IMR-90 (cell line): ENCODE measurements around the gene TMTC2. TPM values are rescaled to one million over a fixed set of nuclear protein-coding genes. Genes with fewer than 3 reads are reported as not detected.

Experiments
- ATAC-seq: fragments of 200-7000 bp; cut with Tn5 transposase; 2 replicates; pipeline ENCODE4 v1.9.1; 2020; ENCODE audit warnings: low read depth, mild to moderate bottlenecking, moderate library complexity
- BruUV-seq: library from RNA; stranded (reverse); fragments of 400-500 nt; replicated peaks from 2 replicates; lab custom pipeline; 2021; lab: Mats Ljungman, UMichigan
- CTCF ChIA-PET: fragments of 300-600 bp; formaldehyde crosslinking; extraction: SDS; loops from one replicate; lab custom pipeline; 2021; ENCODE audit warnings: antibody characterized with exemption; lab: Yijun Ruan, JAX
- POLR2A ChIA-PET: fragments of 300-600 bp; sonication (Branson Sonifier 250); formaldehyde crosslinking; loops from one replicate; lab custom pipeline; 2022; ENCODE audit warnings: antibody characterized with exemption; ENCODE audit not compliant: unreplicated experiment; lab: Charles Lee
- DNase-seq: peaks from one replicate; pipeline ENCODE4 v3.0.0; 2013
- H2AFZ ChIP-seq: replicated peaks from 2 replicates; pipeline ENCODE3; 2013; ENCODE audit warnings: low read length, mild to moderate bottlenecking; ENCODE audit not compliant: poor library complexity
- H2AK5ac ChIP-seq: 2 replicates; pipeline ENCODE4 v1.6.1; 2013; ENCODE audit warnings: low read depth, low read length, inconsistent platforms
- H2AK9ac ChIP-seq: replicated peaks from 2 replicates; pipeline ENCODE3; 2013; ENCODE audit warnings: mild to moderate bottlenecking, low read depth, low read length, moderate library complexity; ENCODE audit not compliant: poor library complexity
- H2BK120ac ChIP-seq: 2 replicates; pipeline ENCODE4 v1.6.1; 2013; ENCODE audit warnings: low read depth, low read length, inconsistent platforms
- H2BK15ac ChIP-seq: 3 replicates; pipeline ENCODE4 v1.6.1; 2013; ENCODE audit warnings: low read depth, low read length, inconsistent platforms
- H2BK20ac ChIP-seq: 2 replicates; pipeline ENCODE4 v1.6.1; 2013; ENCODE audit warnings: low read depth, mild to moderate bottlenecking, inconsistent platforms, low read length, moderate library complexity
- H2BK5ac ChIP-seq: 2 replicates; pipeline ENCODE4 v1.6.1; 2013; ENCODE audit warnings: mild to moderate bottlenecking, low read depth, low read length, inconsistent platforms; ENCODE audit not compliant: poor library complexity, severe bottlenecking
- H3K14ac ChIP-seq: replicated peaks from 2 replicates; pipeline ENCODE4 v1.6.1; 2013; ENCODE audit warnings: low read depth, low read length, inconsistent platforms
- H3K18ac ChIP-seq: 2 replicates; pipeline ENCODE4 v1.6.1; 2013; ENCODE audit warnings: low read depth, low read length, control low read depth
- H3K23ac ChIP-seq: 2 replicates; pipeline ENCODE4 v1.6.1; 2013; ENCODE audit warnings: low read depth, low read length, inconsistent platforms
- H3K27ac ChIP-seq: 2 replicates; pipeline ENCODE4 v1.5.1; 2013; ENCODE audit warnings: mild to moderate bottlenecking, control low read depth, low read length; ENCODE audit not compliant: insufficient read depth
- H3K27me3 ChIP-seq: 2 replicates; pipeline ENCODE4 v1.6.1; 2013; ENCODE audit warnings: low read length; ENCODE audit not compliant: control insufficient read depth, insufficient read depth
- H3K36me3 ChIP-seq: 2 replicates; pipeline ENCODE4 v1.6.1; 2013; ENCODE audit warnings: low read length, mixed read lengths; ENCODE audit not compliant: control insufficient read depth, insufficient read depth
- H3K4ac ChIP-seq: 2 replicates; pipeline ENCODE4 v1.6.1; 2013; ENCODE audit warnings: low read depth, low read length, inconsistent platforms
- H3K4me1 ChIP-seq: 2 replicates; pipeline ENCODE4 v1.6.1; 2013; ENCODE audit warnings: low read length, mixed read lengths; ENCODE audit not compliant: control insufficient read depth, insufficient read depth
- H3K4me2 ChIP-seq: 2 replicates; pipeline ENCODE4 v1.6.1; 2013; ENCODE audit warnings: low read depth, mild to moderate bottlenecking, control low read depth, low read length, moderate library complexity
- H3K4me3 ChIP-seq: 2 replicates; pipeline ENCODE4 v1.5.1; 2013; ENCODE audit warnings: low read depth, mild to moderate bottlenecking, control low read depth, low read length, moderate library complexity; ENCODE audit not compliant: insufficient read depth
- H3K56ac ChIP-seq: 2 replicates; pipeline ENCODE4 v1.6.1; 2013; ENCODE audit warnings: low read length, inconsistent platforms; ENCODE audit not compliant: insufficient read depth; ENCODE audit errors: extremely low read depth
- H3K79me1 ChIP-seq, 2 experiments: 2 replicates each; pipeline ENCODE4 v1.6.1; 2013; ENCODE audit warnings: low read length in 2 of 2, inconsistent platforms in 1 of 2, low read depth in 1 of 2
- H3K9ac ChIP-seq: 2 replicates; pipeline ENCODE4 v1.6.1; 2013; ENCODE audit warnings: low read depth, low read length, control low read depth
- H3K9me1 ChIP-seq: 2 replicates; pipeline ENCODE4 v1.6.1; 2013; ENCODE audit warnings: low read length, inconsistent platforms; ENCODE audit not compliant: insufficient read depth
- H3K9me3 ChIP-seq: 2 replicates; pipeline ENCODE4 v1.6.1; 2013; ENCODE audit warnings: low read length; ENCODE audit not compliant: control insufficient read depth, insufficient read depth
- H4K20me1 ChIP-seq: 2 replicates; pipeline ENCODE4 v1.6.1; 2013; ENCODE audit warnings: low read length, inconsistent platforms; ENCODE audit not compliant: insufficient read depth
- H4K5ac ChIP-seq: 2 replicates; pipeline ENCODE4 v1.6.1; 2013; ENCODE audit warnings: mild to moderate bottlenecking, low read depth, low read length, control low read depth
- H4K8ac ChIP-seq, 2 experiments: 2 replicates each; pipeline ENCODE4 v1.6.1; 2013; ENCODE audit warnings: low read depth in 2 of 2, low read length in 2 of 2, control low read depth in 1 of 2, inconsistent platforms in 1 of 2
- H4K91ac ChIP-seq: 2 replicates; pipeline ENCODE4 v1.6.1; 2013; ENCODE audit warnings: low read depth, low read length, inconsistent platforms; ENCODE audit not compliant: insufficient read depth
- BHLHE40 ChIP-seq: fragments of 150-350 bp; IDR thresholded peaks from 2 replicates; pipeline ENCODE4 v1.6.1; 2016; ENCODE audit warnings: mild to moderate bottlenecking, low read depth, low read length
- CHD1 ChIP-seq: IDR thresholded peaks from 2 replicates; pipeline ENCODE4 v1.6.1; 2012; ENCODE audit warnings: low read depth, low read length, improper control_type of control experiment
- CTCF ChIP-seq: conservative IDR thresholded peaks from 2 replicates; pipeline ENCODE4 v1.5.1; 2012; ENCODE audit warnings: mild to moderate bottlenecking, low read depth, low read length, improper control_type of control experiment
- ELK1 ChIP-seq: fragments of 150-350 bp; IDR thresholded peaks from 2 replicates; pipeline ENCODE4 v1.6.1; 2016; ENCODE audit warnings: low read depth, mild to moderate bottlenecking, low read length, moderate library complexity, borderline replicate concordance
- FOS ChIP-seq: fragments of 150-350 bp; IDR thresholded peaks from 2 replicates; pipeline ENCODE4 v1.6.1; 2016; ENCODE audit warnings: low read depth, low read length
- MAFK ChIP-seq: IDR thresholded peaks from 2 replicates; pipeline ENCODE4 v1.6.1; 2012; ENCODE audit warnings: low read depth, low read length, improper control_type of control experiment
- MXI1 ChIP-seq: IDR thresholded peaks from 2 replicates; pipeline ENCODE4 v1.6.1; 2012; ENCODE audit warnings: low read depth, mild to moderate bottlenecking, low read length, moderate library complexity, borderline replicate concordance
- NFE2L2 ChIP-seq: fragments of 150-350 bp; IDR thresholded peaks from 2 replicates; pipeline ENCODE4 v1.6.1; 2016; ENCODE audit warnings: low read depth, mild to moderate bottlenecking, low read length
- RAD21 ChIP-seq: IDR thresholded peaks from 2 replicates; pipeline ENCODE4 v1.6.1; 2012; ENCODE audit warnings: low read length, improper control_type of control experiment
- RCOR1 ChIP-seq: IDR thresholded peaks from 2 replicates; pipeline ENCODE4 v1.6.1; 2012; ENCODE audit warnings: mild to moderate bottlenecking, low read length, improper control_type of control experiment; ENCODE audit not compliant: insufficient replicate concordance
- RFX5 ChIP-seq: IDR thresholded peaks from 2 replicates; pipeline ENCODE4 v1.8.0; 2012; ENCODE audit warnings: low read depth, mild to moderate bottlenecking, low read length, moderate library complexity
- SMC3 ChIP-seq: fragments of 150-350 bp; IDR thresholded peaks from 2 replicates; pipeline ENCODE4 v1.6.1; 2016; ENCODE audit warnings: low read depth, mild to moderate bottlenecking, antibody characterized with exemption, low read length, moderate library complexity
- WGBS, 2 experiments: methylation state at CpG; one replicate each; pipeline versions ENCODE4 v1.1.5 to v1.1.7; 2013; ENCODE audit warnings: missing lambda C conversion rate in 2 of 2; ENCODE audit not compliant: insufficient read length in 1 of 2; ENCODE audit errors: extremely low coverage in 2 of 2; 5-methylcytosine and 5-hydroxymethylcytosine counted together
- dilution Hi-C: fragments of 300-500 bp; cut with HindIII; formaldehyde crosslinking; loops from one replicate; pipeline ENCODE4 v1.14.3; 2018; ENCODE audit warnings: low sequenced_read_pairs; ENCODE audit not compliant: unreplicated experiment
- in situ Hi-C: fragments of 300-500 bp; cut with MboI; formaldehyde crosslinking; loops from 3 replicates; pipeline ENCODE4 v1.14.3; 2019; ENCODE audit warnings: low sequenced_read_pairs, inconsistent platforms, mixed read lengths
- intact Hi-C: fragments of 100-400 bp; cut with micrococcal nuclease; formaldehyde crosslinking; loops from 2 replicates; pipeline ENCODE4 v1.10.0; 2022
- polyA plus RNA-seq, 3 experiments: library from polyadenylated mRNA; depleted of rRNA; stranded (reverse); fragments of >200 nt; gene quantifications; 2 replicates each; pipeline ENCODE4 v1.2.3, GENCODE V29; 2012; ENCODE audit warnings: low replicate concordance in 1 of 3
- total RNA-seq: library from RNA; depleted of rRNA; stranded (reverse); fragments of >200 nt; gene quantifications from 2 replicates; pipeline ENCODE4 v1.2.3, GENCODE V29; 2012

The TMTC2 gene
- total and polyA plus RNA-seq, 2 of the 4 experiments (the other 2 are of a cell fraction): 0.56 to 1.4 TPM

DNA sequence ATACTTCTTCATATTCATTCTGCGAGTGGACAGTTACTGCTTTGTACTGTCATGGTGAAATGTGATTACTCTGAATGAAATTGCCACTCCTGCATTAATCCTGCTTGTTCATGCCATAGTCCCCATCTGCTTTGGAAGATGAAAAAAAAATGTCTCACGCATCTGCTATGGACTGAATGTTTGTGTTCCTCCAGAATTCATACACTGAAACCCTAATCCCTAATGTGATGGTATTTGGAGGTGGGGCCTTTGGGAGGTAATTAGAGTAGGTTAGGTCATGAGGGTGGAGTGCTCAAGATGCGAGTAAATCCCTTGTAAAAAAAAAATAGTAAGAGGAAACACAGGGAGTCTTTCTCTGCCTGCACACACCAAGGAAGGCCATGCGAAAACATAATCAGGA is 427.2 kb downstream of the TMTC2 start:
- no peak overlapping the region for H3K4me2 ChIP-seq
- no peaks in the 10 kb centered on the region for H3K9me3 ChIP-seq
- H2BK120ac ChIP-seq: no peak overlapping the region
- POLR2A ChIA-PET: no interaction called here
- no peak overlapping the region for H3K9ac ChIP-seq
- ATAC-seq: no peak
- H3K4ac ChIP-seq: no peak overlapping the region
- no peak overlapping the region for H4K91ac ChIP-seq
- CTCF ChIA-PET: no interaction called here
- no peak overlapping the region for H2BK15ac ChIP-seq
- no peaks in the 10 kb centered on the region for H3K27me3 ChIP-seq
- H3K18ac ChIP-seq: no peak overlapping the region
- BruUV-seq: no TSS peak
- in situ Hi-C loops: no loop called here
- no CpG with 5 or more reads among the region's 4 CpGs for WGBS, 2 experiments
- H3K56ac ChIP-seq: no peak overlapping the region
- H3K4me1 ChIP-seq: no peaks in the 10 kb centered on the region
- dilution Hi-C loops: no loop called here
- no peak overlapping the region for H2BK20ac ChIP-seq
- DNase-seq: no peak
- intact Hi-C loops: no loop called here
- H3K4me3 ChIP-seq: no peak overlapping the region
- TF ChIP-seq SMC3 (no peak), MXI1 (no peak), RFX5 (no peak), NFE2L2 (no peak), FOS (no peak), ELK1 (no peak), BHLHE40 (no peak), CHD1 (no peak), MAFK (no peak), RCOR1 (no peak), RAD21 (no peak), CTCF (no peak)
- no peak overlapping the region for H2AK5ac ChIP-seq
- H2AK9ac ChIP-seq: no peak overlapping the region
- H3K79me1 ChIP-seq: no peaks in the 10 kb centered on the region
- H2BK5ac ChIP-seq: no peak overlapping the region
- H3K27ac ChIP-seq: no peak overlapping the region
- no peaks in the 10 kb centered on the region for H3K36me3 ChIP-seq
- no peak overlapping the region for H4K5ac ChIP-seq
- no peak overlapping the region for H2AFZ ChIP-seq
- H3K14ac ChIP-seq: no peak overlapping the region
- H3K9me1 ChIP-seq: no peaks in the 10 kb centered on the region
- H3K23ac ChIP-seq: no peak overlapping the region
- H4K20me1 ChIP-seq: no peaks in the 10 kb centered on the region
- H4K8ac ChIP-seq: no peak overlapping the region
